Neural progenitor cell (in vitro differentiated cells): ENCODE results near the gene OR6M1. TPM values are rescaled to one million over a fixed set of nuclear protein-coding genes. Genes with fewer than 3 reads are reported as not detected.

Source experiments
- DNase-seq: peaks from one replicate; pipeline ENCODE4 v3.0.0-alpha.2; 2016; ENCODE audit warnings: low spot score
- H2AFZ ChIP-seq: fragments of 200-600 bp; sonication (generic); replicated peaks from 2 replicates; pipeline ENCODE4 v1.6.1; 2016; ENCODE audit warnings: antibody characterized with exemption
- H3F3A ChIP-seq: fragments of 200-600 bp; sonication (generic); 2 replicates; pipeline ENCODE4 v1.6.1; 2016; ENCODE audit warnings: antibody characterized with exemption, low read depth
- H3K27ac ChIP-seq: fragments of 200-600 bp; sonication (generic); 2 replicates; pipeline ENCODE4 v1.5.1; 2016; ENCODE audit warnings: mild to moderate bottlenecking
- H3K27me3 ChIP-seq: fragments of 200-600 bp; sonication (generic); 2 replicates; pipeline ENCODE4 v1.6.1; 2016; ENCODE audit warnings: mild to moderate bottlenecking, moderate library complexity
- H3K36me3 ChIP-seq: fragments of 200-600 bp; sonication (generic); 2 replicates; pipeline ENCODE4 v1.5.1; 2016
- H3K4me1 ChIP-seq: fragments of 200-600 bp; sonication (generic); 2 replicates; pipeline ENCODE4 v1.6.1; 2016; ENCODE audit warnings: mixed run types
- H3K4me2 ChIP-seq: fragments of 200-600 bp; sonication (generic); 2 replicates; pipeline ENCODE4 v1.6.1; 2016
- H3K4me3 ChIP-seq: fragments of 200-600 bp; sonication (generic); 2 replicates; pipeline ENCODE4 v1.5.1; 2016
- H3K79me2 ChIP-seq: fragments of 200-600 bp; sonication (generic); 2 replicates; pipeline ENCODE4 v1.6.1; 2016; ENCODE audit warnings: low read depth
- H3K9ac ChIP-seq: fragments of 200-600 bp; sonication (generic); 2 replicates; pipeline ENCODE4 v1.6.1; 2016
- H3K9me3 ChIP-seq: fragments of 200-600 bp; sonication (generic); 2 replicates; pipeline ENCODE4 v1.5.1; 2016; ENCODE audit warnings: low read depth
- H4K20me1 ChIP-seq: fragments of 200-600 bp; sonication (generic); 2 replicates; pipeline ENCODE4 v1.6.1; 2016; ENCODE audit warnings: low read depth
- H3K27ac Mint-ChIP-seq: 3 replicates; pipeline ENCODE4 v1.8.0; 2021; ENCODE audit warnings: mixed read lengths
- H3K27me3 Mint-ChIP-seq: 2 replicates; pipeline ENCODE4 v1.8.0; 2022; ENCODE audit warnings: low read depth, mild to moderate bottlenecking, inconsistent platforms, moderate library complexity, mixed read lengths; ENCODE audit not compliant: insufficient read depth
- H3K36me3 Mint-ChIP-seq: 3 replicates; pipeline ENCODE4 v1.8.0; 2021; ENCODE audit warnings: mixed read lengths
- H3K4me1 Mint-ChIP-seq: 3 replicates; pipeline ENCODE4 v1.8.0; 2021; ENCODE audit warnings: mixed read lengths
- H3K4me3 Mint-ChIP-seq: 3 replicates; pipeline ENCODE4 v1.8.0; 2021; ENCODE audit warnings: mild to moderate bottlenecking, moderate library complexity, mixed read lengths
- H3K9me3 Mint-ChIP-seq: 3 replicates; pipeline ENCODE4 v1.8.0; 2020; ENCODE audit warnings: mixed read lengths
- EZH2 ChIP-seq: fragments of 200-600 bp; sonication (generic); IDR thresholded peaks from 2 replicates; pipeline ENCODE4 v1.6.1; 2017; ENCODE audit warnings: antibody characterized with exemption, mild to moderate bottlenecking, moderate library complexity
- EZH2phosphoT487 ChIP-seq: fragments of 200-600 bp; sonication (generic); IDR thresholded peaks from 2 replicates; pipeline ENCODE4 v1.6.1; 2017; ENCODE audit warnings: antibody characterized with exemption
- small RNA-seq: library from RNA; depleted of rRNA; stranded (forward); fragments of <200 nt; gene quantifications from one replicate; pipeline ENCODE3, GENCODE V24; 2015
- total RNA-seq: library from RNA; depleted of rRNA; stranded (reverse); fragments of >200 nt; gene quantifications from 2 replicates; pipeline ENCODE4 v1.2.3, GENCODE V29; 2015; ENCODE audit warnings: low replicate concordance
- TF ChIP-seq, protein P1 (sequence below): fragments of 200-600 bp; sonication (generic); IDR thresholded peaks from 2 replicates; pipeline ENCODE4 v1.5.1; 2017; ENCODE audit warnings: antibody characterized with exemption, mild to moderate bottlenecking

OR6M1 gene
- total RNA-seq, 1 donor from 2014 or later = not detected

DNA sequence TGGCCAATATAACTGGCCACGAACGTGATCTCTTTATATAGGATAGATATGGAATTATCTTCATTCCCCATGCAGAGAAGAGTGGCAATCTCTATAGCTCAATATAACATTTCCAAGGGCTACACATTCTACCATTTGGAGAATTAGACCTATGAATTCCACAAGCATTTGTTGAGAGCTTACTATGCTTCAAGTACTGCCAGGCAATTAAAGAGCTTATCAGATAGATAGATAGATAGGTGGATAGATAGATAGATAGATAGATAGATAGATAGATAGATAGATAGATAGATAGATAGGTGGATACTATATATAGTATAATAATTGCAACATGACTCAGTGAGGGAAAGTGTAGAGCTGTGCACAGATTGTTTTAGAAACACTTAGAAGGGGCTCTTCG is 50.3 kb downstream of the OR6M1 start:
- TF ChIP-seq, protein P1, sequence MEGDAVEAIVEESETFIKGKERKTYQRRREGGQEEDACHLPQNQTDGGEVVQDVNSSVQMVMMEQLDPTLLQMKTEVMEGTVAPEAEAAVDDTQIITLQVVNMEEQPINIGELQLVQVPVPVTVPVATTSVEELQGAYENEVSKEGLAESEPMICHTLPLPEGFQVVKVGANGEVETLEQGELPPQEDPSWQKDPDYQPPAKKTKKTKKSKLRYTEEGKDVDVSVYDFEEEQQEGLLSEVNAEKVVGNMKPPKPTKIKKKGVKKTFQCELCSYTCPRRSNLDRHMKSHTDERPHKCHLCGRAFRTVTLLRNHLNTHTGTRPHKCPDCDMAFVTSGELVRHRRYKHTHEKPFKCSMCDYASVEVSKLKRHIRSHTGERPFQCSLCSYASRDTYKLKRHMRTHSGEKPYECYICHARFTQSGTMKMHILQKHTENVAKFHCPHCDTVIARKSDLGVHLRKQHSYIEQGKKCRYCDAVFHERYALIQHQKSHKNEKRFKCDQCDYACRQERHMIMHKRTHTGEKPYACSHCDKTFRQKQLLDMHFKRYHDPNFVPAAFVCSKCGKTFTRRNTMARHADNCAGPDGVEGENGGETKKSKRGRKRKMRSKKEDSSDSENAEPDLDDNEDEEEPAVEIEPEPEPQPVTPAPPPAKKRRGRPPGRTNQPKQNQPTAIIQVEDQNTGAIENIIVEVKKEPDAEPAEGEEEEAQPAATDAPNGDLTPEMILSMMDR = no peak
- TF ChIP-seq EZH2phosphoT487 (no peak), EZH2 (no peak)
- Histone ChIP-seq H3K79me2 (no peaks in the 10 kb centered on the region), H3F3A (no peaks in the 10 kb centered on the region)

More for the DNA sequence above, 50.3 kb downstream of the OR6M1 start:
- no peak overlapping the region for H3K9ac ChIP-seq
- H3K36me3 Mint-ChIP-seq = no peaks in the 10 kb centered on the region
- H3K36me3 ChIP-seq = no peaks in the 10 kb centered on the region
- H3K4me1 ChIP-seq = no peaks in the 10 kb centered on the region
- no peak overlapping the region for H3K27ac ChIP-seq
- H3K4me1 Mint-ChIP-seq = no peaks in the 10 kb centered on the region
- no peak overlapping the region for H3K27ac Mint-ChIP-seq
- H3K27me3 Mint-ChIP-seq = peaks cover 5% of the 10 kb centered on the region
- no peak overlapping the region for H3K4me2 ChIP-seq
- no peaks in the 10 kb centered on the region for H3K9me3 Mint-ChIP-seq
- peak overlapping the region; percentile 50 for H2AFZ ChIP-seq
- H3K4me3 Mint-ChIP-seq = no peak overlapping the region
- H4K20me1 ChIP-seq = no peaks in the 10 kb centered on the region
- no peaks in the 10 kb centered on the region for H3K9me3 ChIP-seq
- no peak for DNase-seq
- no peaks in the 10 kb centered on the region for H3K27me3 ChIP-seq
- H3K4me3 ChIP-seq = no peak overlapping the region

Small RNAs within 50 kb of the gene (small RNA-seq; reads per million reads assigned to genes)
- gene RNU1-21P = not detected

Other genes starting within 250 kb of the OR6M1 start
- 0.12 TPM in 1 of 2 replicates, not detected in the other for gene SCN3B, start 151.7 kb downstream of the OR6M1 start, total RNA-seq
- 15.5 and 16.4 TPM in 2 replicates for gene ZNF202, start 64.7 kb downstream of the OR6M1 start, total RNA-seq
- gene OR6X1, start 51.8 kb downstream of the OR6M1 start, total RNA-seq = not detected in 2 replicates
- not detected in 2 replicates for gene TMEM225, start 79.3 kb upstream of the OR6M1 start, total RNA-seq
- not detected in 2 replicates for gene OR8D4, start 95.8 kb upstream of the OR6M1 start, total RNA-seq
- gene OR4D5, start 133.3 kb upstream of the OR6M1 start, total RNA-seq = not detected in 2 replicates
- not detected in 2 replicates for gene OR6T1, start 137.5 kb upstream of the OR6M1 start, total RNA-seq
- gene OR10S1, start 171.4 kb upstream of the OR6M1 start, total RNA-seq = not detected in 2 replicates
- not detected in 2 replicates for gene OR10G6, start 188.8 kb upstream of the OR6M1 start, total RNA-seq
- gene OR10G4, start 206.6 kb upstream of the OR6M1 start, total RNA-seq = not detected in 2 replicates
- not detected in 2 replicates for gene OR10G9, start 216.7 kb upstream of the OR6M1 start, total RNA-seq
- not detected in 2 replicates for gene OR10G8, start 220.4 kb upstream of the OR6M1 start, total RNA-seq
- not detected in 2 replicates for gene OR10G7, start 235.0 kb upstream of the OR6M1 start, total RNA-seq